ENCODE results near the gene LGALS9. TPM values are rescaled to one million over a fixed set of nuclear protein-coding genes. Genes with fewer than 3 reads are reported as not detected.

LGALS9 gene
- total RNA-seq, 1 donor from 2014 or later: 0.41 TPM

DNA sequence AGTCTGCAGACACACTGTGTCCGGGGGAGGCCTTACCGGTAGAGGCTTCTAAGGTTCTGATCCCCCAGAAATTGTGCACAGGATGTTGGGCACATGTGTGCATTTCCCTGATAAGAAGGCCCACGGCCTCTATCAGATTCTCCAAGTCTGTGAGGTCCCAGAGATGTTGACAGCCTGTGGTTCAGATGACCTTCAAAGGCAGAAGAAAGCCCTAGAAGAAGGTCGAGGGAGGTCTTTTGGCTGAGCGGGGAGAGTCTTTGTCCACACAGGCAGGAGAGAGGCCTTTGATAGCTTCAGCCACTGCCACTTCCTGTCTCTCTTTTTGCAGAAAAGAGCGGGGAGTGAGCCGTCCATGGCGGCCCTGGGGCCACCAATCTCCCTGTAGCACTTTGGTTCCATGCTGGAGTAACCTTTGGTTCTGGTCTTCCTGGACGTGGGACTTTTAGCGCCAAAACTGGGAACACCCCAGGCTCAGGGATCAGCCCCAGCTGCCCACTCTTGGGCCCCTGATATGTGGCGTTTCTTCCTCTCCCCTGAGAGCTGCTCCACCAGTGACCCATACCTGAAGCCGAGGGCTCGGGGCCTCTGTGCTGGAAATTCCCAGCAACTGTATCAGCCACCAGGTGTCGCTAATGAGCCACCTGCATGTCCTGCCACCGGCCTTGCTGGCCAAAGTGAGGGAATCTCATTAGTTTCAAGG is 28.1 kb upstream of the LGALS9 start:
- no peak for FAIRE-seq

DNA sequence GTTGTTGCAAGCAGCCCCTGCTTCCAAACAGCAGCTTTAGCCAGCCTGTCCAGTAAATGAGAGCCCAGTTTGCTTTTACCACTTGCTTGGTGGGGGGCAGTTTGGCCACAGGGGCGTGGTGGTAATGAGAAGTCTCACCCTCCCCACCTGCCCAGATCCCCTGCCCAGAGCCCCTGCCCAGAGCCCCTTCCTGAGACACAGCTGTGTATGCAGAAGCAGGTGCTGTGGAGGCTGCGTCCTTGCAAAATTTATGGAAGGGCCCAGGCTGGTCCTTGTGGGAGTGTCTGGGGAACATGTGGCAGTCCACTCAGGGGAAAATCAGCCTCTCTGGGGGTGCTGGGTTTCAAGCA is 27.6 kb upstream of the LGALS9 start:
- FAIRE-seq: no peak

More for the DNA sequence above, 28.1 kb upstream of the LGALS9 start:
- peak; percentile 81 for DNase-seq (ENCODE audit: low spot score in 2 of 2)

DNA sequence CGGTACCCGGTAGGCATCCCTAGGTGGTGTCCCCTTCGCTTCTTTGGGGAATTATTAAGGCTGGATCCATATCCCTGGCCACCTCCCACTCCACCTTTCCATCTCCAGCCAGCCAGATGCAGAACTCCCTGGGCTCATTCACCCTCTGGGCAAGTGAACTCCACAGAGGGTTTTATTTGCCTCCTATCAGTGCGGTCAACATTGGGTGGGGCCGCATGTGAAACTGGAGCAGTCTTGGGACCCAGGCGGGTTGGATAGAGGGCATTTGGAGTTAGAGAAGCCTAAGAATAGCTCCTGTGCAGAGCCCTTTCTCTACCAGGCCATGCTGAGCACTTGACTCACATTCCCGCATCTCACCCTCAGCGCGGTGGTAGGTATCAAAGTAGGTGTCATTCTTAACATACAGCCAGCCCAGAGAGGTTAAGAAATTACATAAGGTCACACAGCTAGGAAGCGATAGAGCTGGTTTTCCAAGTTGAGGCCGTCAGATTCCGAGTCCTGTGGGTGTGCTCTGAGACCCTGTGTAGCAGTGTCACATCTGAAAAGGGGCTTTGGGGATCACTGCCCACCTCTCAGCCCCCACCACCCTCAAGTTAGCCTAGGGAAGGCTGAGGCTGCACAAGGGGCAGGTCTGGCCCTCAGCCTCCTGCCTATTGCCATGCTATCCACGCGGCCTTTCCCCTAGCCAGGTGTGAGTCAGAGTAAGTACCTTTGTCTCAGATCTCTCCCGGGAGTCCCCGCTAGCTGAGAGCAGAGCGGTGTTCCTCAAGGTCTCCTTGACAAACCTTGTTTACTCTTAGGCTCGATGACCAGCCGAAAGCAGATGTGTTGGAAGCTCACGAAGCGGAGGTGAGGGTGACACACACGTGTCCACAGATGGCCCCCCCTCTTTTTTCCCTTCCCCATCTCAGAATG is 26.9 kb upstream of the LGALS9 start:
- DNase-seq (ENCODE audit: low spot score in 2 of 2) (no peak), FAIRE-seq (no peak)

More for the DNA sequence above, 27.6 kb upstream of the LGALS9 start:
- no peak for DNase-seq (ENCODE audit: low spot score in 2 of 2)

DNA sequence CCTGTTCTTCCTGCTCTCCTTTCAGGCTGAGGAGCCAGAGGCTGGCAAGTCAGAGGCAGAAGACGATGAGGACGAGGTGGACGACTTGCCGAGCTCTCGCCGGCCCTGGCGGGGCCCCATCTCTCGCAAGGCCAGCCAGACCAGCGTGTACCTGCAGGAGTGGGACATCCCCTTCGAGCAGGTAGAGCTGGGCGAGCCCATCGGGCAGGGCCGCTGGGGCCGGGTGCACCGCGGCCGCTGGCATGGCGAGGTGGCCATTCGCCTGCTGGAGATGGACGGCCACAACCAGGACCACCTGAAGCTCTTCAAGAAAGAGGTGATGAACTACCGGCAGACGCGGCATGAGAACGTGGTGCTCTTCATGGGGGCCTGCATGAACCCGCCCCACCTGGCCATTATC is 25.6 kb upstream of the LGALS9 start:
- FAIRE-seq (no peak), DNase-seq (ENCODE audit: low spot score in 2 of 2) (no peak)

DNA sequence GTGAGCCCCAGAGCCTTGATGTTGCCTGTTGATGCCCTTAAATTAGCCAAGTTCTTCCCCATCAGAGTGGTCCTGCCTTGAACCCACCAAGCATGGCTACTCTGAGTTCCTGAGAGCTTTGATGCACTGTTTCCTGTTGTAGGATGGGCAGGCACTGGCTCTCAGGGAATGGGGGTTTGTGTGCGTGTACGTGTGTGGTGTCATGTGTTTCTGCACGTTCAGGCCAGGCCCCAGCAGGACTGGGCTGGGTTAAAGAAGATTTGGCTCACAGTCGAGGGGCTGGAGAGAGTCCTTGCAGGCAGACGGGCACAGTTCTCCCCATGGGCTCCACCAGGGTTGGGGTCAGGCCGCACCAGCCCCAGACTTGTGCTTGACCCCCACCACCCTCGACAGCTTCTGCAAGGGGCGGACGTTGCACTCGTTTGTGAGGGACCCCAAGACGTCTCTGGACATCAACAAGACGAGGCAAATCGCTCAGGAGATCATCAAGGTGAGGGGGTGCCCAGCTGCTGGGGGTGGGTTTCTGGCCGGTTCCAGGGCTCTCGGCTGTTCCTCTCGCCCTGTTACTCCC is 23.4 kb upstream of the LGALS9 start:
- DNase-seq (ENCODE audit: low spot score in 2 of 2) (no peak), FAIRE-seq (no peak)

DNA sequence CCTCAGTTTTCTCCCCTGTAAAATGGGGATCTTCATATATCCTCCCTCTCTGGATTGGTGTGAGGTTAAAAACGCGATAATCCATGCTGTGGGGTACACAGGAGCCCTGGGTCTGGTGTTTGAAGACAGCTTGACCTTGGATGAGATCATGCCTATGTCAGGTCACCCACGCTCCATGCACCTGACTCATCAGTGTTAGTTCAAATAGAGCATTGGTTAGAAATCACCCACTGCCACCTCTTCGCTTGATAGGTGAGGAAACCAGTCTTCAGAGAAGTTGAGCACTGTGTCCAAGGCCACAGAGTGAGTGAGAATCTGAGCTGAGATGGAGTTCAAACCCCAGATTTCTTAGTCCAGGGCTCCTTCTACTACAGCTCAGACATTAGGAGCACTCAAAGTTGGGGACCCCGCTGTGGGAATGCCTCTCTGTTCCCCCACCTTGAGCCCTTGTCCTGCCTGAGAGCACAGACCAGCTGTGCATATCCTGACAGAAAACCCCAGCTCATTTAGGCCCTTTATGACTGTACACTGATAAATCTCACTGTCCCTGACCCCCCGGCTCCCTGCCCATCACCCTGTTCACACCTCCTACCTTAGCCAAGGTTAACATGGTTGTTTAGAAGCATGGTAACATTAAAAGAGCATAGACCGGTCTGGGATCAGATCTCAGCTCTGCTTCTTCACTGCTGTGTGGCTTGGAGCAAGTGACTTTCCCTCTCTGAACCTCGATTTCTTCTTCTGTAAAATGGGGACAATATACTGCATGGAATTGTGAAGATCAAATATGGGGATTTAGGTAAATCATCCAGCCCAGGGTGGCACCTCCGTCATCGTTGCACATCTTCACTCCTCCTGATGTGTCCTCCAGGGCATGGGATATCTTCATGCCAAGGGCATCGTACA is 22.4 kb upstream of the LGALS9 start:
- DNase-seq (ENCODE audit: low spot score in 2 of 2) (no peak), FAIRE-seq (no peak)

DNA sequence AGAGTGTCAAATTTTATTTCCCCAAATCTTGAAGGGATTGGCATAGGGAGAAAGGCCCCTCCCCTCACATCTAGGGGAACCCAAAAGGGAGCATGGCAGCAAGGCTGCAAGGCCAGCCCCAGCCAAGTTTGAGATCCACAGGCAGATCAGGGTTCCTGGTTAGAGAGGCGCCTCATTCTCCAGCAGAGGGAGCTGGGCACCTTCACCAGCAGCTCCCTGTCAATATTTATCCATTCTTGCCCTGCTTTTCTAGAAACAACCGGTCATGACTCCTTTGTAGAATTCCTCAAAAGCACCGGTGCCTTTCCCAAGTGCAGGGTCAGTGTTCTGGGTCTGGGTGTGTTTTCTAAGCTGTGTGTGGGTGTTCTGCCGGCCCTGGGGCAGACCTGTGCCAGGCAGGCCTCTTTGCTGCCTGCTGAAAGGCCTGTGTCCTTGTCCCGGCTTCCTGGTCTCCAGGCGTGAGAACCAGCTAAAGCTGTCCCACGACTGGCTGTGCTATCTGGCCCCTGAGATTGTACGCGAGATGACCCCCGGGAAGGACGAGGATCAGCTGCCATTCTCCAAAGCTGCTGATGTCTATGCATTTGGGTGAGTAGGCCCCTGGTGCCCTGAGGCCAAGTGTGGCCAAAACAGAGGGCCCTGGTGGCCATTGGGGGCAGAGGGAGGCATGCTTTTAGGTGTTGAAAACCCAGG is 21.2 kb upstream of the LGALS9 start:
- FAIRE-seq (no peak), DNase-seq (ENCODE audit: low spot score in 2 of 2) (peak; percentile 42 to 65)

DNA sequence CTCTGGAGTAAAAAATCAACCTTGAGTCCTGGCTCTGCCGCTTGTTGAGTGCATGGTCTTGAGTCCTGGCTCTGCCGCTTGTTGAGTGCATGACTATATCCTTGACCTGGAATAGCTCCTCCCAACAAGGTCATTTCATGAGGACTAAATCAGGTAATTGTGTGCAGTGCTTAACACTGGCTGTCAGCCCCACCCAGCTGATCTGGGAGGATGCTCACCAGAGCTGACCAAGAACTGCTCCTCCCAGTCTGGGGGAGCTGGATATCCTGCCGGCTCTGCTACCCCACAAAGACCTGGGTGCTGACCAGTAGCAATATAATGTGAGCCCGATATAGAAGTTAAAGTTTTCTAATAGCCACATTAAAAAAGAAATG is 20.7 kb upstream of the LGALS9 start:
- no peak for FAIRE-seq
- no peak for DNase-seq (ENCODE audit: low spot score in 2 of 2)

DNA sequence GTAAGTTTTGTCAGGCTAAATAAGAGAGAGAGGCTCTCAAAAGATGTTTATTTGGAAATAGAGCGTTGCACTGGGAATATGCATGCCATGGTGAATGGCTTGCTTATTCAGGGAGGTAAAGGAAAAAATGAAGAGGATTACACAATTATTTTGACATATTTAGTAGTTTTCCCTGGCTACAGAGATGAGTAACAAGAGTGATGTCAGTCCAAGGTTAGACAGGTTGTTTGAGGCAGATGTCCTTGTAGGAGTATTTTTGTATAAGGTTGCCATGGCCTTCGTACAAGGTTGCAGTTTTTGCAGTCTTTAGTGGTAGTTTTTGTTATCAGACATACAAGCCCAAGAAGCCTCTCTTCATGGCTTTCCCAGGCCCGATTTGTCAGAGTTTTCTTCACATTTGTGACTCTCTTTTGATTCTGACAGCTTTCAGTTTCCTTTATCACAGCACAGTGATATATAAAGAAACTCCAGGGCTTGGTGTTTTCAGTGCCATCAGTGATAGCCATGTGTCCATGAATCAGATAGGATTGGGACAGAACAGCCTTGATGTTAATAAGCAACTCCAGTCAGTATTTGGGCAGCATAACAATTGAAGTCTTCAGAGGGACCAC is 18.7 kb upstream of the LGALS9 start:
- FAIRE-seq (no peak), DNase-seq (ENCODE audit: low spot score in 2 of 2) (no peak)

DNA sequence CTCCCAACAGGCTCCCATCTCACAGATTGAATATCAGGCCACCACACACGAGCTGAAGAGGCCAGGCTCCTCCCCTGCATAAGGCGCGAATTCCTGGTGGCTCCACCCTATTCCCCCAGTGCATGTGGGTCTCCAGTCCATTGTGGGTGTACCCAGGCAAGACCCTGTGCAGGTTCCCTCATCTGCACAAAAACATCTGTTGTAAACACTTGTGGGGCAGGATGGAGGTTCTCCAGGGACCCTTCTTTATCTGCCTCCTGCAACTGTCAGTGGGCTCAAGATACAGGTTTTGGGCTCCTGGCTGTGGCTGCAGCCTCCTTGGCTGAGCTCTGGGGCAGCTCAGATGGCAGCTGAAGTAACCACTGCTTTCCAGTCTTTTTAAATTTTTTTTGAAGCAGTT is 17.6 kb upstream of the LGALS9 start:
- FAIRE-seq: no peak
- DNase-seq (ENCODE audit: low spot score in 2 of 2): no peak

DNA sequence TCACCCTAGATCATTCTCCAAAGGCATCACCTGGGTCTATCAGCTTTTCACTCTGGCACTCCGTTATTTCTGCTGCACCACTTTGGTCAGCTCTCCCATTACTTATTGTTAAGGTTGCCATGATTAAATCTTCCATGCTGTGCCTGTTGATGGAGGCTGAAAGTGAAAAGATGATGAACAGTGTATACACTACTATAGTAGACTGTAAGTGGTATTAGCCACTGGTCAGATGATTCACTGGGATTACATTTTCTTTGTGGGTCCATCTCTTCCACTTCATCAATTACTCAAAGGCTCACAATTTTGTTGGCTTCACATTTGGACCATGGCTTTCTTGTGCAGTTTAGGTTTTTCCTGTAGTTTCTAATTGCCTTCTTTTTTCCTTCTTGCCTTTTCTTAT is 15.9 kb upstream of the LGALS9 start:
- FAIRE-seq (no peak), DNase-seq (ENCODE audit: low spot score in 2 of 2) (no peak)

DNA sequence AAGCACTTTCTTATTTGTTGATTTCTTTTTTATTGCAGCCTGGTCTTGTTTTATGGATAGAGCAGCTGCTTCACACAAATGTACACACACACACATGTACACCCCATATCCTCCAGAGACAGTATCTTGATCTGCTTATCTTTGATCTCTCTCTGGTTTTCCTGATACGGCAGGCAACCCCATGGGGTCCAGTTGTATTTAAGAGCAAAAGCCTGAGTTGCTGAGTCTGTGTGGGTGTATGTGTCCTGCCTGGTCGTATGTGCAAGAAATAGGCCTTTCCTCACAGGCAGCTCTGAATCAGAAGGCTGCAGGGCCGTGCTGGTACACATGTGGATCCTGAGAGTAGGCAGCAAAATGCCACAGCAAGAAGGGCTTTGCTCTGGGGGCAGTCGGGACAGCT is 14.6 kb upstream of the LGALS9 start:
- no peak for FAIRE-seq

DNA sequence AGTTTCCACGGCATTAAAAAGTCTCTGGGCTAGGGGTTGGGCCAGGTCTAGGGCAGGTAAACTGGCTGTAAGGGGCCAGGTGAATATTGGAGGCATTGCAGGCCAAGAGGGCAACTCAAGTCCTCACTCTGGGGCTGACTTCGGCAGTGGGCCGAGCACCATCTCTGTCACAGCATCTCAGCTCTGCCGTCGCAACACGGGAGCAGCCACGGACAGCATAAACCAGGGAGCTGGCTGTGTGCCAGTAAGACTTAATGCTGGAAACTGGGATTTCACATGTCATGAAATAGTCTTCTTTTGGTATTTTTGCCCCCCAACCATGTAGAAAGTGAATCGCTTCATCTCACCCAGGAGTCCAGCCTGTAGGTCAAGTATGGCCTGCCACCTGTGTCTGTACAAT is 12.6 kb upstream of the LGALS9 start:
- FAIRE-seq (no peak), DNase-seq (ENCODE audit: low spot score in 2 of 2) (no peak)

More for the DNA sequence above, 14.6 kb upstream of the LGALS9 start:
- no peak for DNase-seq (ENCODE audit: low spot score in 2 of 2)

DNA sequence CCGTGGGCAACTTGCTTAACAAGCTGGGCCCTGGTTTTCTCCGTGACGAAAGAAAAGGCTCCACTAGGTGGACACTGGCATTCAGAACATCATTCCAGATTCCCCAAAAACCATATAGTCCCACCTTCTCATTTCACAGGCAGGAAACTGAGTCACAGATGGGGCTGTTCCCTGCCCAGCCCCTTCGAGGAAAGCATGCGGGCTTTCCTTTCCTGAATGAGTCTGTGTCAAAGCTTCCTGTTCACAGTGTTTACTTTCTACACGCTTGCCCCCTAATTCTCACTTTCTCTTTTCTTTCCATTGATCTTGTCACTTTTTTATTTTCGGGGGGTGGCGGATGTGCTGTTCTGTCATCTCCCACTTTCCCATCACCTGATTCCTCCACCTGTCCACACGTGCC is 10.3 kb upstream of the LGALS9 start:
- DNase-seq (ENCODE audit: low spot score in 2 of 2) (no peak), FAIRE-seq (no peak)

DNA sequence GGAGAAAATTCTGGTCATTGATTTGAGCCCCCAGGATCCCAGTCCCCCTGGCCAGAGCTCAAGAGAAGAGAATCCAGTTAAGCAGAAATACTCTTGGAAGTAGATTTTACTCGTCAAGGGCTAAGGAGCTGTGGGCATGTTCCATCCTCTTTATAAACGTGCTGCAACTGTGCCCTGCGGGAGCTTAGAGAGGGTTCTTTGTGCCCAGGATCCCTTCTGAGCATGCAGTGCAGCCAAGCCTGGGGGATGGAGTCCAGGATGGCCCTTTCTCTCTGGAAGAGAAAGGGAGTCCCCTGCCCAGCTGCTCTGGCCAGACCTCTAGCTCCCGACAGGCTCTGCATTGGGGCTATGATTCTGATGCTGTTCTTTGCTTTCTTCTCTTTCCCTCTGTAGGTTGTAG is 9.5 kb upstream of the LGALS9 start:
- no peak for FAIRE-seq

DNA sequence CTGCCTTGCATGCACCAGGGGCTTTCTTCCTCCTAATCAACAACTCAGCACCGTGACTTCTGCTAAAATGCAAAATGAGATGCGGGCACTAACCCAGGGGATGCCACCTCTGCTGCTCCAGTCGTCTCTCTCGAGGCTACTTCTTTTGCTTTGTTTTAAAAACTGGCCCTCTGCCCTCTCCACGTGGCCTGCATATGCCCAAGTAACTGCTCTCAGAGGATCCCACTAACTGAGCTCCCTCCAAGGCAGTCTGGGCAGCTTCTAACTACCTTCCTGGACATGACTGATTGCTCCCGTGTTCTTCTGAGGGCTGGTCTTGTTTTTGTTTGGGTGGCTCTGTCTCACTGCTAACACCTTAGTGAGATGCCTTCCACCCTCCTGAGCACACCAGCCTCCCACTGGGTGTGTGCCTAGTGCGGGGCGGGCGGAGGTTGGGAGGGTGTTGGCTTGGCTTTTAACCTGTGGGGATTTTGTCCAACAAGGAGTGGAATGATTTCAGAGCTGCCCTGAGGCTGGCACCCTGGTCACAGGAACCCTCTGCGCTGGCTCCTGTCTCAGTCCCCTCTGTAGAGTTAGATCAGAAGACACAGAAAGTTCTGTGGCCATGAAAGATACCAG is 8.9 kb upstream of the LGALS9 start:
- FAIRE-seq: no peak
- no peak for DNase-seq (ENCODE audit: low spot score in 2 of 2)

More for the DNA sequence above, 9.5 kb upstream of the LGALS9 start:
- DNase-seq (ENCODE audit: low spot score in 2 of 2): no peak

DNA sequence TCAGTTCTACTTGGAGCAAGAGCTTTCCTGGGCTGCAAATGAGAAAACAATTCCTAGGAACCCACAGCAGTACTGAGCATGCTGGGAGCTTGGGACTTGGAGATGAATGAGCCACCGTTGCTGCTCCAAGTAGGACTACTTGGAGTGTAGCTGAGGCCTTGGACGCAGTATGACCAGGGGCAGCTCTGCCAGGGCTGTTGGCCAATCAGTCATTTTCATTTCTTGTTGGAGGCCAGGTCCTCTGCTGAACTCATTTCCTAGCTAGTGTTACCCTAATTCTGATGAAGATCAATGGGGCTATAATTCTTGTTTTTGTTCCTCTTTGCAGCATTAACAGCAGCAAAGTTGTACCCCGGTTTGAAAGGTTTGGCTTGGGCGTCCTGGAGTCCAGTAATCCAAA is 8.0 kb upstream of the LGALS9 start:
- FAIRE-seq: no peak
- DNase-seq (ENCODE audit: low spot score in 2 of 2): no peak

DNA sequence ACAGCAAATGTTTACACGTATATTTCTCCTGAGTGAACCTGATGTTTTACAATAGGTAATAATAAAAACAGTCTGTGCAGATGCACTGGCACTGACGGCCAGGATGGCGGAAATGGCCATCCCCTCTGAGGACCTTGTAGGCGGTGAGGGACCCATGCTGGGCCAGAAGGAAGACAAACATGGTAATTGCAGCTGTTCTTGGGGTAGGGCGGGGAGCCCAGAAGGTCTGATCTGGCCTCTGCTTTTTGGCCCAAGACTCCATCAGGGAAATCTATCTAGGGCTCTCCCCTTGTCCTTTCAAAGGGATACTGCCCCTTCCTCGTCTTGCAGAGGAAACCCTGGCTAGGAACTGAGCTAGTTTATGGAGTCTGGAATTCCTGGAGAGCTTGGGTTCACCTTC is 7.4 kb upstream of the LGALS9 start:
- FAIRE-seq: no peak
- DNase-seq (ENCODE audit: low spot score in 2 of 2): no peak

DNA sequence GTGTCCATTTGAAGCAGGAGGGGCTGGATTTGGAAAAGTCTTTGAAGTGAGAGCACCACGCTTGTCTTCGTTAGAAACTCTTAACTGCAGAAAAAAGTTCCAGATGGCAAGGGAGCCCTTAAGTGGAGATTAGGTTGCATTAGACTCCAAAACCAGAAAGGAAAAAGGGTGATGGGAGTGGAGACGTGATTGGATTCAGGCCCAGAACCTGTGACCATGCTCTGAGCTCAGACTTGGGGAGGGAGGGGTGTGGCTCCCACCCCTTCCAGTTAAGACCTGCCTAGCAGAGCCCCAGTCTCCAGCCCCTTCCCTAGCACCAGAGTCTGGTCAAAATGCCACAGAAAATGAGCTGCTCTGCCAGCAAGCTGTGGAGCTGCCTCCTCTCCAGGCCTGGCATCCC is 6.4 kb upstream of the LGALS9 start:
- FAIRE-seq (no peak), DNase-seq (ENCODE audit: low spot score in 2 of 2) (no peak)

Measured in frontal cortex (tissue), 4 donors.